ENCODE measurements around the gene AFG1L.

The AFG1L gene

DNA sequence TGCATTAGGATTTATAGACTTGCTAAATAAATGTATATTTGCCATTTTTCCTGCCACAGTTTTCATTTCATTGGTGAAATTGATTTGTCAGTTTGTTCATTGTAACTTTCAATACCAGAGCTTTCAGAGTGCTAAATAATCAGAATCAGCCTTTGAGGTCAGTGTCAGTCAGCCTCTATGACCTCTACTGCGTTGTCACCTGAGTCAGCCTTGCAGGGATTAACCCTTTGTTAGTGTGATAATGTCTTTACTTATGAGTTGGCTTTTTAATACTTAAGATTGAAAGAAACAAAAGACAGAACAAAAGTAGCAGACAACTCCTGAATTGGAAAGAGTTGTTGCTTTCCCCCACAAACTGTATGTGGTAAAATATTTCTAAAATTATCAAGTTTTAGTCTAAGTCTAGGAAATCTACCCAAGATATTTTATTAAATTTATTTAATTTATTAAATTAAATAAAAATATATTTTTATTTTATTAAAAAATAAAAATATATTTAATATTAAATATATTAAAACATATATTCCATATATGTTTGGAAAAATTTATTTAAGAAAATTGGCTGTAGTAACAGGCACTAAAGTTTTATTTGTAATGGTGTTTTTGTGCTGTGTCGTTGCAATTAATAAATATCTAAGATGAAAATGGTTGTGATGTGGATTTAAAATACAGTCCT is 125.2 kb downstream of the AFG1L start:
- DNase-seq (ENCODE audit: low spot score): no peak
- TF ChIP-seq, protein P1, sequence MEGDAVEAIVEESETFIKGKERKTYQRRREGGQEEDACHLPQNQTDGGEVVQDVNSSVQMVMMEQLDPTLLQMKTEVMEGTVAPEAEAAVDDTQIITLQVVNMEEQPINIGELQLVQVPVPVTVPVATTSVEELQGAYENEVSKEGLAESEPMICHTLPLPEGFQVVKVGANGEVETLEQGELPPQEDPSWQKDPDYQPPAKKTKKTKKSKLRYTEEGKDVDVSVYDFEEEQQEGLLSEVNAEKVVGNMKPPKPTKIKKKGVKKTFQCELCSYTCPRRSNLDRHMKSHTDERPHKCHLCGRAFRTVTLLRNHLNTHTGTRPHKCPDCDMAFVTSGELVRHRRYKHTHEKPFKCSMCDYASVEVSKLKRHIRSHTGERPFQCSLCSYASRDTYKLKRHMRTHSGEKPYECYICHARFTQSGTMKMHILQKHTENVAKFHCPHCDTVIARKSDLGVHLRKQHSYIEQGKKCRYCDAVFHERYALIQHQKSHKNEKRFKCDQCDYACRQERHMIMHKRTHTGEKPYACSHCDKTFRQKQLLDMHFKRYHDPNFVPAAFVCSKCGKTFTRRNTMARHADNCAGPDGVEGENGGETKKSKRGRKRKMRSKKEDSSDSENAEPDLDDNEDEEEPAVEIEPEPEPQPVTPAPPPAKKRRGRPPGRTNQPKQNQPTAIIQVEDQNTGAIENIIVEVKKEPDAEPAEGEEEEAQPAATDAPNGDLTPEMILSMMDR (IDR thresholded peaks at IDR 0.05; ENCODE audit: extremely low read depth, insufficient read depth, missing control alignments): no peak
- in situ Hi-C loops (cut with MboI; ENCODE audit: low pct_unique_long_range_greater_than_20kb, low sequenced_read_pairs, unreplicated experiment): no loop called here

DNA sequence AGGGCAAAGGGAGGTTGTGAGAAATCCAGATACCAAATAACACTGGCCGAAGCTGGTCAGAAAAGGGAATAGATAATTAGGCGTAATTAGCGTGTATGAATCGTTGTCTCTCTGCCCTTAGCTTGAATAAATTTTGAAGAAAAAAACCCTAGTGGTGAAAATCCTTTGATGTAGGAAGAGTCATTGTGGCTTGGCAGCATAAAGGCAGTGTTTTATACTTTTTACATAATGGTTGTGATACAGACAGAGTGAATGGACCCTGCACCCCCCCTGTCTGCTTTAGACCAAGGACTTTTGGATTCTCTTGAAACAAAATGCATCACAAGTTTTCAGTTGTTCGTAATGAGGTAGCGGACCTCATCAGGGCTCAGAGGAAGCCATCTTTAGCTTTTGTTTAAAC is 126.5 kb downstream of the AFG1L start:
- TF ChIP-seq, protein P1 (IDR thresholded peaks at IDR 0.05; ENCODE audit: extremely low read depth, insufficient read depth, missing control alignments): no peak
- in situ Hi-C loops (cut with MboI; ENCODE audit: low pct_unique_long_range_greater_than_20kb, low sequenced_read_pairs, unreplicated experiment): no loop called here
- no peak for DNase-seq (ENCODE audit: low spot score)

DNA sequence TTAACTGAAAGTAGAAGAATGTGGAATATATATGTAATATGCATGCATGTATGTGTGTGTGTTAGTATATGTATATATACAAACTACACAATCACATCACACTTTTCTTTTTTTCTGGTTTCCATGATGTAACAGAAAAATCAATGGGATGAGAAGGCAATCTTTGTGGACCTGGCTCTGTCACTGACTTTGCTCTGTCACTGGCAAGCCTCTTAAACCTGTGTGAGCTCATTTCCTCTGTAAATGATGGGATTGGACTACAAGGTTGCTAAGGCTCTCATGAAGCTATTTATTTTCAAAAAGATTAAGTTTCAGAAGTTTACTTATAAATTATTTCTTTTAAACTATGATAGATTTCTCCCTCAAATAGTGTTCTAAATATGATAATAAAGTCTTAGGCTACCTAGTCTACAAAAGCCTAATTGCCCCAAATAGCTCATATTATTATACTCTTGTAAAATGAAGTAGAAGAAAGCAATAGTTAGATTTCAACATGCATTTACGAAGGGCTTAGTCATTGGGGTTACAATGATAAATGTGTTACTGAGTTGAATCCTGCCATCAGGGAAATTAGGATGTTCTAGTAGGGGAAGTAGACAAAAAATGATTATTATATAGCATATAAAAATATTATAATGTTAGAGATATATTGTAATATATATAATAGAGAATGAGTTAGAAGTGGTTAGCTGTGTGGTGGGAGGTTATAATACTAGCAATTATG is 129.3 kb downstream of the AFG1L start:
- DNase-seq (ENCODE audit: low spot score): no peak
- TF ChIP-seq, protein P1 (IDR thresholded peaks at IDR 0.05; ENCODE audit: extremely low read depth, insufficient read depth, missing control alignments): no peak
- in situ Hi-C loops (cut with MboI; ENCODE audit: low pct_unique_long_range_greater_than_20kb, low sequenced_read_pairs, unreplicated experiment): no loop called here

DNA sequence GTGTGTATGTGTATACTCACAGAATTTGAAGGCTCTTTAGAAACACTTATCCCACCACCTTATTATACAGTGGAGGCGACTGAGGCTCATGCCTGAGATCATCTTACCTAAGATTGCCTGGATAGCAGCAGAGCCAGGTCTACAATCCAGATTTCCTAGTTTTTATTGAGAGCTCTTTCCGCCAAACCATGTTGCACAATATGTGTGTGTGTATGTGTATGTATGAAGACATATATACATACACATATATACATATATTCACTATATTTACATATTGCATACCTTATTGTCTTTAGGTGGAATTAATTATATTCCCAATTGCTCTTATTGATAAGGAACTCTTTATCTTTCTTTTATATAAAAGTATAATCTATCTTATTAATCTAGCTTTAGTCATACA is 130.6 kb downstream of the AFG1L start:
- TF ChIP-seq, protein P1 (IDR thresholded peaks at IDR 0.05; ENCODE audit: extremely low read depth, insufficient read depth, missing control alignments): no peak
- no peak for DNase-seq (ENCODE audit: low spot score)
- in situ Hi-C loops (cut with MboI; ENCODE audit: low pct_unique_long_range_greater_than_20kb, low sequenced_read_pairs, unreplicated experiment): no loop called here

DNA sequence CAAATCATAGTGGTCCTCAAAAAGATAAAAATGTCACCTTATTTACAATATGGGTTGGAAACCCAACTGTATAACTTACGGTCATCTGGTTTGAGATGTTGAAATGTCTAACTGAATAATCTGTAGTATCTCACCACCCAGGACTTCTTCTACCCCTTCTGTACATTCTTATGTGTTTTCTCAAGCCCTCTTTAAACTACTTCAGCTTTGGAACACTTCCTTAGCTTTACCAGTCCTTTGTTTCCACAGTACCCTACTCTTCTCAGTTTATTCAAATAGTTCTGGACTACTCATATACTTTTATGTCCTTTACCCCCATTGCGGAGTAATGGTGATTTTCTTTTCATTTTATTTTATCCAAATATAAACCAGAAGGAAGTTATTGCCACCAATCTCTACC is 137.3 kb downstream of the AFG1L start:
- in situ Hi-C loops (cut with MboI; ENCODE audit: low pct_unique_long_range_greater_than_20kb, low sequenced_read_pairs, unreplicated experiment): no loop called here
- TF ChIP-seq, protein P1 (IDR thresholded peaks at IDR 0.05; ENCODE audit: extremely low read depth, insufficient read depth, missing control alignments): no peak
- no peak for DNase-seq (ENCODE audit: low spot score)

DNA sequence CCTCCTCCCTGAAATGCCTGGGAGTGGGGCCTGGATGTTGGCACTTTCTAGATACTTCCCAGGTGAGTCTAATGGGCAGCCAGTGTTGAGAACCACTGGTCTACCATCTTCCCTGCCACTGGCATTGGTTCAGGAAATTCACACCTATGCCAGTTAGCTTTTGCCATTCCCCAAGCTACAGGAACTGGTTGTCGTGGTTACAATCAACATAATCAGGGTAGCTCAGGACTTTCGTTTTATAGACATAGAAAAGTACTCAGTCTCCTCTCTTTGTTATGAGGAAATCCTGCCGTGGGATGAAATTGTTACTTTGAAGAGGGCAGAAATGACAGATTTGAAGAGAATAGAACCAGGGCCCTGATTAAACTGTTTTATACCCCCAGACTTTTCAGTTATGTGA is 137.9 kb downstream of the AFG1L start:
- in situ Hi-C loops (cut with MboI; ENCODE audit: low pct_unique_long_range_greater_than_20kb, low sequenced_read_pairs, unreplicated experiment): no loop called here
- TF ChIP-seq, protein P1 (IDR thresholded peaks at IDR 0.05; ENCODE audit: extremely low read depth, insufficient read depth, missing control alignments): no peak
- DNase-seq (ENCODE audit: low spot score): no peak

Data from GM13977 (cell line).